ENCODE data around the gene SUPT3H.

SUPT3H gene

GRCh38 chr6:44935693-44936300, 441.9 kb downstream of the SUPT3H start:
- no peak for TF ChIP-seq GATA3 (IDR thresholded peaks at IDR 0.05; ENCODE audit: low read depth, low read length)
- TF ChIP-seq GATA2 (IDR thresholded peaks at IDR 0.05; ENCODE audit: low read depth, low read length) = no peak

- TF ChIP-seq GATA3 (IDR thresholded peaks at IDR 0.05; ENCODE audit: low read depth, low read length) = no peak
- no peak for TF ChIP-seq GATA2 (IDR thresholded peaks at IDR 0.05; ENCODE audit: low read depth, low read length)
These were observed 444.6 kb downstream of the SUPT3H start for GRCh38 chr6:44933108-44933507.

- TF ChIP-seq GATA2 (IDR thresholded peaks at IDR 0.05; ENCODE audit: low read depth, low read length) = no peak
- no peak for TF ChIP-seq GATA3 (IDR thresholded peaks at IDR 0.05; ENCODE audit: low read depth, low read length)
These were observed 445.1 kb downstream of the SUPT3H start for GRCh38 chr6:44932651-44933091.

- no peak for TF ChIP-seq GATA3 (IDR thresholded peaks at IDR 0.05; ENCODE audit: low read depth, low read length)
- TF ChIP-seq GATA2 (IDR thresholded peaks at IDR 0.05; ENCODE audit: low read depth, low read length) = no peak
These were observed 446.3 kb downstream of the SUPT3H start for GRCh38 chr6:44931385-44931784.

- TF ChIP-seq GATA2 (IDR thresholded peaks at IDR 0.05; ENCODE audit: low read depth, low read length) (no peak), GATA3 (IDR thresholded peaks at IDR 0.05; ENCODE audit: low read depth, low read length) (no peak)
These were observed 451.2 kb downstream of the SUPT3H start for GRCh38 chr6:44926556-44926955.

GRCh38 chr6:44925100-44925739, 452.5 kb downstream of the SUPT3H start:
- no peak for TF ChIP-seq GATA2 (IDR thresholded peaks at IDR 0.05; ENCODE audit: low read depth, low read length)
- no peak for TF ChIP-seq GATA3 (IDR thresholded peaks at IDR 0.05; ENCODE audit: low read depth, low read length)

- no peak for TF ChIP-seq GATA2 (IDR thresholded peaks at IDR 0.05; ENCODE audit: low read depth, low read length)
- TF ChIP-seq GATA3 (IDR thresholded peaks at IDR 0.05; ENCODE audit: low read depth, low read length) = no peak
These were observed 454.3 kb downstream of the SUPT3H start for GRCh38 chr6:44923444-44923843.

GRCh38 chr6:44921798-44922197, 455.9 kb downstream of the SUPT3H start:
- peak; percentile 60 for TF ChIP-seq GATA2 (IDR thresholded peaks at IDR 0.05; ENCODE audit: low read depth, low read length)
- peak; percentile 49 for TF ChIP-seq GATA3 (IDR thresholded peaks at IDR 0.05; ENCODE audit: low read depth, low read length)

- no peak for TF ChIP-seq GATA2 (IDR thresholded peaks at IDR 0.05; ENCODE audit: low read depth, low read length)
- TF ChIP-seq GATA3 (IDR thresholded peaks at IDR 0.05; ENCODE audit: low read depth, low read length) = no peak
These were observed 456.7 kb downstream of the SUPT3H start for GRCh38 chr6:44920952-44921491.

- TF ChIP-seq GATA2 (IDR thresholded peaks at IDR 0.05; ENCODE audit: low read depth, low read length) (no peak), GATA3 (IDR thresholded peaks at IDR 0.05; ENCODE audit: low read depth, low read length) (no peak)
These were observed 458.9 kb downstream of the SUPT3H start for GRCh38 chr6:44918671-44919296.

GRCh38 chr6:44917430-44917829, 460.3 kb downstream of the SUPT3H start:
- TF ChIP-seq GATA2 (IDR thresholded peaks at IDR 0.05; ENCODE audit: low read depth, low read length) (no peak), GATA3 (IDR thresholded peaks at IDR 0.05; ENCODE audit: low read depth, low read length) (no peak)

GRCh38 chr6:44915111-44915510, 462.6 kb downstream of the SUPT3H start:
- TF ChIP-seq GATA3 (IDR thresholded peaks at IDR 0.05; ENCODE audit: low read depth, low read length) (no peak), GATA2 (IDR thresholded peaks at IDR 0.05; ENCODE audit: low read depth, low read length) (no peak)

- TF ChIP-seq GATA3 (IDR thresholded peaks at IDR 0.05; ENCODE audit: low read depth, low read length) (no peak), GATA2 (IDR thresholded peaks at IDR 0.05; ENCODE audit: low read depth, low read length) (no peak)
These were observed 463.6 kb downstream of the SUPT3H start for GRCh38 chr6:44914141-44914540.

GRCh38 chr6:44906761-44907160, 471.0 kb downstream of the SUPT3H start:
- no peak for TF ChIP-seq GATA3 (IDR thresholded peaks at IDR 0.05; ENCODE audit: low read depth, low read length)
- TF ChIP-seq GATA2 (IDR thresholded peaks at IDR 0.05; ENCODE audit: low read depth, low read length) = no peak
